Measurements from ENCODE around the gene SEC23A.

The SEC23A gene

DNA sequence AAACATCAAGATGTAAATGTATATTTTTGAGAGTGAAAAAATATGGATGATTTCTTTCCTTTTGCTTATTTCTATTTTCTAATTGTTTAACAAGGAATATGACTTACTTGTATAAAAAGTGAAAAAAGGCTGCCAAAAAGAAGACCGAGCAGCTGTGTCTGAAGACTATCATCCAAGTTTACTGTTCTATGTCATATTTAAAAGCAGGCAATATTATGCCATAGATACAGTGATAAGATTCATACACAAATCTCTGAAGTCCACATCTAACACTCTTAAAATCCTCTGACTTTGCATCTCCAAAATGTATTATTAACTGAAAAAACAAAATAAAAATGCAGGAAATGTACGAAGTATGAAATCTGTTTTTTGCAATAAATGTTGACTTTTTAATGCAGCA is 109.1 kb downstream of the SEC23A start:
- H3K9me3 ChIP-seq (ENCODE audit: insufficient read depth, low read depth, low read length) = no peaks in the 10 kb centered on the region
- no peaks in the 10 kb centered on the region for H3K79me1 ChIP-seq (ENCODE audit: low read length)
- no peaks in the 10 kb centered on the region for H3K79me2 ChIP-seq (ENCODE audit: control insufficient read depth, insufficient read depth, low read length, poor library complexity)
- no CpG with 5 or more reads among the region's 2 CpGs for WGBS (ENCODE audit: extremely low coverage, insufficient coverage, insufficient read length)
- no peak overlapping the region for H3K18ac ChIP-seq (ENCODE audit: low read length)
- H4K12ac ChIP-seq (ENCODE audit: low read depth, low read length) = no peak overlapping the region
- H3K9ac ChIP-seq (ENCODE audit: low read length) = no peak overlapping the region
- no peak overlapping the region for H2BK12ac ChIP-seq (ENCODE audit: low read length)
- H4K8ac ChIP-seq (ENCODE audit: low read depth, low read length) = no peak overlapping the region
- no peaks in the 10 kb centered on the region for H3K27me3 ChIP-seq (ENCODE audit: insufficient read depth, low read length)
- no peaks in the 10 kb centered on the region for H3K36me3 ChIP-seq (ENCODE audit: control insufficient read depth in 1 of 2, insufficient read depth in 2 of 2, low read length in 2 of 2)
- H3K23ac ChIP-seq (ENCODE audit: low read length) = no peak overlapping the region
- no peak overlapping the region for H4K91ac ChIP-seq (ENCODE audit: low read depth, low read length)
- H3K4me1 ChIP-seq (ENCODE audit: control insufficient read depth in 1 of 2, insufficient read depth in 2 of 2, low read length in 2 of 2) = peaks cover 0 to 2% of the 10 kb centered on the region in 2 experiments
- H3K4me3 ChIP-seq (ENCODE audit: low read depth, low read length) = no peak overlapping the region
- no peak overlapping the region for H3K14ac ChIP-seq (ENCODE audit: low read length)
- DNase-seq = no peak
- H2BK120ac ChIP-seq (ENCODE audit: insufficient read depth, low read length, poor library complexity) = no peak overlapping the region
- no peak overlapping the region for H3K27ac ChIP-seq (ENCODE audit: low read depth, low read length)
- H2AFZ ChIP-seq (ENCODE audit: insufficient read depth, low read length, poor library complexity) = no peak overlapping the region
- no peak overlapping the region for H2BK5ac ChIP-seq (ENCODE audit: low read depth, low read length, poor library complexity)
- H2AK5ac ChIP-seq (ENCODE audit: low read length) = no peak overlapping the region
- H3K4ac ChIP-seq (ENCODE audit: low read depth, low read length) = no peak overlapping the region
- H3K4me2 ChIP-seq (ENCODE audit: low read length) = no peak overlapping the region

GRCh38 chr14:38992067-38992844 is 110.8 kb downstream of the SEC23A start:
- Histone ChIP-seq H4K12ac (ENCODE audit: low read depth, low read length) (no peak overlapping the region), H4K91ac (ENCODE audit: low read depth, low read length) (no peak overlapping the region), H3K4me2 (ENCODE audit: low read length) (no peak overlapping the region), H3K79me2 (ENCODE audit: control insufficient read depth, insufficient read depth, low read length, poor library complexity) (no peaks in the 10 kb centered on the region), H3K4ac (ENCODE audit: low read depth, low read length) (no peak overlapping the region), H3K4me1 (ENCODE audit: control insufficient read depth in 1 of 2, insufficient read depth in 2 of 2, low read length in 2 of 2) (peaks cover 0 to 2% of the 10 kb centered on the region in 2 experiments), H4K8ac (ENCODE audit: low read depth, low read length) (no peak overlapping the region), H3K27me3 (ENCODE audit: insufficient read depth, low read length) (no peaks in the 10 kb centered on the region), H2BK120ac (ENCODE audit: insufficient read depth, low read length, poor library complexity) (no peak overlapping the region), H3K4me3 (ENCODE audit: low read depth, low read length) (no peak overlapping the region), H3K14ac (ENCODE audit: low read length) (no peak overlapping the region), H3K23ac (ENCODE audit: low read length) (no peak overlapping the region), H3K36me3 (ENCODE audit: control insufficient read depth in 1 of 2, insufficient read depth in 2 of 2, low read length in 2 of 2) (no peaks in the 10 kb centered on the region), H3K18ac (ENCODE audit: low read length) (no peak overlapping the region), H3K79me1 (ENCODE audit: low read length) (no peaks in the 10 kb centered on the region), H2AFZ (ENCODE audit: insufficient read depth, low read length, poor library complexity) (no peak overlapping the region), H2BK5ac (ENCODE audit: low read depth, low read length, poor library complexity) (no peak overlapping the region), H3K27ac (ENCODE audit: low read depth, low read length) (no peak overlapping the region), H3K9me3 (ENCODE audit: insufficient read depth, low read depth, low read length) (no peaks in the 10 kb centered on the region), H2AK5ac (ENCODE audit: low read length) (no peak overlapping the region), H2BK12ac (ENCODE audit: low read length) (no peak overlapping the region), H3K9ac (ENCODE audit: low read length) (no peak overlapping the region)
- WGBS (ENCODE audit: extremely low coverage, insufficient coverage, insufficient read length) = no CpG with 5 or more reads among the region's 4 CpGs
- no peak for DNase-seq

GRCh38 chr14:38991299-38991698 is 111.7 kb downstream of the SEC23A start:
- H3K79me1 ChIP-seq (ENCODE audit: low read length) = no peaks in the 10 kb centered on the region
- H3K27me3 ChIP-seq (ENCODE audit: insufficient read depth, low read length) = no peaks in the 10 kb centered on the region
- no peak overlapping the region for H4K8ac ChIP-seq (ENCODE audit: low read depth, low read length)
- no peak overlapping the region for H3K4ac ChIP-seq (ENCODE audit: low read depth, low read length)
- no peak overlapping the region for H2BK120ac ChIP-seq (ENCODE audit: insufficient read depth, low read length, poor library complexity)
- no peak overlapping the region for H3K4me2 ChIP-seq (ENCODE audit: low read length)
- no peak overlapping the region for H2BK12ac ChIP-seq (ENCODE audit: low read length)
- H4K12ac ChIP-seq (ENCODE audit: low read depth, low read length) = no peak overlapping the region
- no peak overlapping the region for H3K18ac ChIP-seq (ENCODE audit: low read length)
- H3K9ac ChIP-seq (ENCODE audit: low read length) = no peak overlapping the region
- H3K27ac ChIP-seq (ENCODE audit: low read depth, low read length) = no peak overlapping the region
- H3K4me1 ChIP-seq (ENCODE audit: control insufficient read depth in 1 of 2, insufficient read depth in 2 of 2, low read length in 2 of 2) = peaks cover 0 to 2% of the 10 kb centered on the region in 2 experiments
- H2AK5ac ChIP-seq (ENCODE audit: low read length) = no peak overlapping the region
- H2BK5ac ChIP-seq (ENCODE audit: low read depth, low read length, poor library complexity) = no peak overlapping the region
- H4K91ac ChIP-seq (ENCODE audit: low read depth, low read length) = no peak overlapping the region
- no peak for DNase-seq
- no peak overlapping the region for H2AFZ ChIP-seq (ENCODE audit: insufficient read depth, low read length, poor library complexity)
- WGBS (ENCODE audit: extremely low coverage, insufficient coverage, insufficient read length) = no CpG with 5 or more reads among the region's 1 CpG
- H3K23ac ChIP-seq (ENCODE audit: low read length) = no peak overlapping the region
- no peaks in the 10 kb centered on the region for H3K79me2 ChIP-seq (ENCODE audit: control insufficient read depth, insufficient read depth, low read length, poor library complexity)
- H3K36me3 ChIP-seq (ENCODE audit: control insufficient read depth in 1 of 2, insufficient read depth in 2 of 2, low read length in 2 of 2) = no peaks in the 10 kb centered on the region
- no peak overlapping the region for H3K4me3 ChIP-seq (ENCODE audit: low read depth, low read length)
- H3K14ac ChIP-seq (ENCODE audit: low read length) = no peak overlapping the region
- H3K9me3 ChIP-seq (ENCODE audit: insufficient read depth, low read depth, low read length) = no peaks in the 10 kb centered on the region

DNA sequence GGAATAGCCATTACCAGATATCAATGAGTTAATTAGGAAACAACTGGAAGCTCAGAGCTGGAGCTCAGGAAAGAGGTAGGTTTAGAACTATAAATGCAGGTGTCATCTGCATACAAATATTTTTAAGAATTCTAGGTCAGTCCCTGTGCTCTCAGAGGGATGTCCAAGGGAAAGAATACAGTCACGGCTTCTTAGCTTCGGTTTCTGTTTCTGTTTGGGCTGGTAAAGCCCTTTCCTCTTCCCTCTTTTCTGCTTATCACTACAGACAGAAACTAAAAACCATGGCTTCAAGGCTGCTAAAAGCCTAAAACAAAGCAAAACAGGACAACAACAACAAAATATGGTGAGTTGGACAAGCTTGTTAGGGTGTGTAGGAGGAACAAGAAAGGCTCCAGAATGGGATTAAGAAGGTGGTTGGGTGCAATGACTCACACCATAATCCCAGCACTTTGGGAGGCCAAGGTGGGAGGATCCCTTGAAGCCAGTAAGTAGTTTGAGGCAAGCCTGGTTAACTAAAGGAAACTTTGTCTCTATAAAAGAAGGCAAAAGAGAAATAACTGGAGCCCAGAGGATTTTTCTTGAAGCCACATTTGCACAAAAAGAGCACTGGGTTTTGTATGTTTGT is 113.0 kb downstream of the SEC23A start:
- Histone ChIP-seq H3K36me3 (ENCODE audit: control insufficient read depth in 1 of 2, insufficient read depth in 2 of 2, low read length in 2 of 2) (no peaks in the 10 kb centered on the region), H3K9ac (ENCODE audit: low read length) (no peak overlapping the region), H2BK5ac (ENCODE audit: low read depth, low read length, poor library complexity) (no peak overlapping the region), H4K91ac (ENCODE audit: low read depth, low read length) (no peak overlapping the region), H3K79me1 (ENCODE audit: low read length) (no peaks in the 10 kb centered on the region), H3K4me1 (ENCODE audit: control insufficient read depth in 1 of 2, insufficient read depth in 2 of 2, low read length in 2 of 2) (peaks cover 0 to 2% of the 10 kb centered on the region in 2 experiments), H3K23ac (ENCODE audit: low read length) (no peak overlapping the region), H3K18ac (ENCODE audit: low read length) (no peak overlapping the region), H3K27ac (ENCODE audit: low read depth, low read length) (no peak overlapping the region), H3K4me3 (ENCODE audit: low read depth, low read length) (no peak overlapping the region), H3K4ac (ENCODE audit: low read depth, low read length) (no peak overlapping the region), H2BK120ac (ENCODE audit: insufficient read depth, low read length, poor library complexity) (no peak overlapping the region), H3K79me2 (ENCODE audit: control insufficient read depth, insufficient read depth, low read length, poor library complexity) (no peaks in the 10 kb centered on the region), H3K4me2 (ENCODE audit: low read length) (no peak overlapping the region), H3K14ac (ENCODE audit: low read length) (no peak overlapping the region), H3K9me3 (ENCODE audit: insufficient read depth, low read depth, low read length) (no peaks in the 10 kb centered on the region), H4K8ac (ENCODE audit: low read depth, low read length) (no peak overlapping the region), H3K27me3 (ENCODE audit: insufficient read depth, low read length) (no peaks in the 10 kb centered on the region), H4K12ac (ENCODE audit: low read depth, low read length) (no peak overlapping the region), H2BK12ac (ENCODE audit: low read length) (no peak overlapping the region), H2AK5ac (ENCODE audit: low read length) (no peak overlapping the region), H2AFZ (ENCODE audit: insufficient read depth, low read length, poor library complexity) (no peak overlapping the region)
- no peak for DNase-seq
- WGBS (ENCODE audit: extremely low coverage, insufficient coverage, insufficient read length) = no CpG with 5 or more reads among the region's 2 CpGs

Data from trophoblast cell (in vitro differentiated cells and primary cell).